Measurements from ENCODE around the gene C20orf173. TPM values are rescaled to one million over a fixed set of nuclear protein-coding genes. Genes with fewer than 3 reads are reported as not detected.
A peak's percentile ranks its signal among the peaks of the same experiment; 100 is the strongest.

C20orf173 gene
- total and polyA plus RNA-seq, 2 of the 13 experiments (the other 11 are each of a cell fraction or from before 2014, with no cell fraction given) = not detected

DNA sequence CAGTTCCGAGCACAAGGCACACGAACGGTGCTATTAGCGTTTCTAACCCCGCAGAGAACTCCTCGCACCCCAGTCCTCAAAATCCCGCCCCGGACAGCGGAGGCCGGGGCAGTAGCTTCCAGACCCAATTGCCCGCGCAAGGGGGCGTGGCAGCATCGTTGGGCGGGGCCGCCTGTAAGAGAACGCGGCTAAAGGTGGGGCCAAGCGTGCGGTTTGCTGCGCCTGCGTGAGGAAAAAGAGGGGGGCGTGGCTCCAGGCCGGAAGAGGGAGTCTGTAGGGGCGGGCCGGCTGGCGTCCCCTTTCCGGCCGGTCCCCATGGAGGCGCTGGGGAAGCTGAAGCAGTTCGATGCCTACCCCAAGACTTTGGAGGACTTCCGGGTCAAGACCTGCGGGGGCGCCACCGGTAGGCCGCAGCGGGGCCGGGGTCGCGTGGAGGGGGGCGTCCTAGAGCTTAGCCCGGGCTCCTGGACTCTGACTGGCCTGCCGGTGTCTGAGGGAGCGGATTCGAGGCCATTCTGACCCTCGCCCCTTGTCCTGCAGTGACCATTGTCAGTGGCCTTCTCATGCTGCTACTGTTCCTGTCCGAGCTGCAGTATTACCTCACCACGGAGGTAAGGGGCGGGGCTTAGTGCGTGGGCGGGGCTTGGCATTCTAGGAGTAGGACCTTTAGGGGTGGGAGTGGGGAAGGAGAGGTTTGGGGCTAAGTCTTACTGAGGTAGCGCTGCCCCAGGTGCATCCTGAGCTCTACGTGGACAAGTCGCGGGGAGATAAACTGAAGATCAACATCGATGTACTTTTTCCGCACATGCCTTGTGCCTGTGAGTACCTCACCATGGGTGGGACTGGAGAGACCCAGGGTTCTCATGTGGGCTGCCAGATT, 12.6 kb upstream of the C20orf173 start, which contains the start of gene ERGIC3 (continued):
- peak; percentile 51; the same call in 1 of the 2 replicates for TF ChIP-seq HNF4G (IDR thresholded peaks at IDR 0.05; ENCODE audit: borderline replicate concordance, low read depth, low read length)
- TF ChIP-seq HNF4G (CRISPR knock-in tag; IDR thresholded peaks at IDR 0.05; ENCODE audit: borderline replicate concordance, low read depth) = no peak
- peak; percentile 75 for TF ChIP-seq ZNF205 (CRISPR knock-in tag; IDR thresholded peaks at IDR 0.05)
- TF ChIP-seq ZFP90 (CRISPR knock-in tag; IDR thresholded peaks at IDR 0.05; ENCODE audit: borderline replicate concordance) = peak; percentile 96
- TF ChIP-seq ZNF639 (CRISPR knock-in tag; conservative IDR thresholded peaks at IDR 0.05) = peak; percentile 60
- peak; percentile 94 for TF ChIP-seq PHF8 (CRISPR knock-in tag; IDR thresholded peaks at IDR 0.05)
- 0 out of 2 replicates have a peak, but pooled peaks have one; percentile 16 for TF ChIP-seq FLYWCH1 (CRISPR knock-in tag; IDR thresholded peaks at IDR 0.05)
- no peak for TF ChIP-seq ZKSCAN1 (IDR thresholded peaks at IDR 0.05; ENCODE audit: low read length)
- peak; percentile 87 for TF ChIP-seq KDM2A (CRISPR knock-in tag; IDR thresholded peaks at IDR 0.05; ENCODE audit: borderline replicate concordance, low read depth)
- TF ChIP-seq, protein P1, sequence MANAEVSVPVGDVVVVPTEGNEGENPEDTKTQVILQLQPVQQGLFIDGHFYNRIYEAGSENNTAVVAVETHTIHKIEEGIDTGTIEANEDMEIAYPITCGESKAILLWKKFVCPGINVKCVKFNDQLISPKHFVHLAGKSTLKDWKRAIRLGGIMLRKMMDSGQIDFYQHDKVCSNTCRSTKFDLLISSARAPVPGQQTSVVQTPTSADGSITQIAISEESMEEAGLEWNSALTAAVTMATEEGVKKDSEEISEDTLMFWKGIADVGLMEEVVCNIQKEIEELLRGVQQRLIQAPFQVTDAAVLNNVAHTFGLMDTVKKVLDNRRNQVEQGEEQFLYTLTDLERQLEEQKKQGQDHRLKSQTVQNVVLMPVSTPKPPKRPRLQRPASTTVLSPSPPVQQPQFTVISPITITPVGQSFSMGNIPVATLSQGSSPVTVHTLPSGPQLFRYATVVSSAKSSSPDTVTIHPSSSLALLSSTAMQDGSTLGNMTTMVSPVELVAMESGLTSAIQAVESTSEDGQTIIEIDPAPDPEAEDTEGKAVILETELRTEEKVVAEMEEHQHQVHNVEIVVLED (CRISPR knock-in tag; IDR thresholded peaks at IDR 0.05; ENCODE audit: borderline replicate concordance) = peak; percentile 79; the same call in 1 of the 2 replicates
- TF ChIP-seq ZNF724P (CRISPR knock-in tag; IDR thresholded peaks at IDR 0.05; ENCODE audit: borderline replicate concordance) = peak; percentile 64; the same call in 1 of the 2 replicates
- no peak for TF ChIP-seq CBX1 (IDR thresholded peaks at IDR 0.05; ENCODE audit: low read depth)
- TF ChIP-seq PRDM15 (CRISPR knock-in tag; IDR thresholded peaks at IDR 0.05) = no peak
- no peak; the same call in 1 of the 2 replicates for TF ChIP-seq ZNF280D (CRISPR knock-in tag; IDR thresholded peaks at IDR 0.05)
- TF ChIP-seq, protein P2, sequence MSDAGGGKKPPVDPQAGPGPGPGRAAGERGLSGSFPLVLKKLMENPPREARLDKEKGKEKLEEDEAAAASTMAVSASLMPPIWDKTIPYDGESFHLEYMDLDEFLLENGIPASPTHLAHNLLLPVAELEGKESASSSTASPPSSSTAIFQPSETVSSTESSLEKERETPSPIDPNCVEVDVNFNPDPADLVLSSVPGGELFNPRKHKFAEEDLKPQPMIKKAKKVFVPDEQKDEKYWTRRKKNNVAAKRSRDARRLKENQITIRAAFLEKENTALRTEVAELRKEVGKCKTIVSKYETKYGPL (CRISPR knock-in tag; IDR thresholded peaks at IDR 0.05) = no peak
- no peak for TF ChIP-seq ZNF660 (CRISPR knock-in tag; IDR thresholded peaks at IDR 0.05; ENCODE audit: borderline replicate concordance, low read depth)
